Thymus (tissue), 11 donors: ENCODE results near the gene KLHL30. TPM values are rescaled to one million over a fixed set of nuclear protein-coding genes. Genes with fewer than 3 reads are reported as not detected.

Experiments used
- DNase-seq, 9 donors: peaks; one replicate each; pipeline ENCODE4 v3.0.0-alpha.2; 2013; ENCODE audit warnings: low spot score in 9 of 9, low read depth in 6 of 9, missing footprints in 1 of 9
- H3K27ac ChIP-seq, 2 donors: one replicate each; pipeline ENCODE4 v1.5.1; 2013; ENCODE audit warnings: control low read depth in 1 of 2, low read depth in 1 of 2, low read length in 1 of 2, mild to moderate bottlenecking in 1 of 2, moderate library complexity in 1 of 2
- H3K27me3 ChIP-seq, 2 donors: one replicate each; pipeline ENCODE4 v1.5.1; 2013; ENCODE audit warnings: low read length in 1 of 2; ENCODE audit not compliant: control insufficient read depth in 2 of 2, insufficient read depth in 1 of 2
- H3K36me3 ChIP-seq, 2 donors: one replicate each; pipeline ENCODE4 v1.5.1; 2013; ENCODE audit warnings: low read length in 1 of 2, mild to moderate bottlenecking in 1 of 2, moderate library complexity in 1 of 2; ENCODE audit not compliant: control insufficient read depth in 2 of 2, insufficient read depth in 2 of 2
- H3K4me1 ChIP-seq, 2 donors: one replicate each; pipeline ENCODE4 v1.5.1; 2013; ENCODE audit warnings: low read length in 2 of 2; ENCODE audit not compliant: control insufficient read depth in 2 of 2, insufficient read depth in 2 of 2
- H3K4me3 ChIP-seq, 2 donors: one replicate each; pipeline ENCODE4 v1.5.1; 2013; ENCODE audit warnings: low read length in 2 of 2, control low read depth in 1 of 2, mild to moderate bottlenecking in 1 of 2
- H3K9me3 ChIP-seq, 2 donors: one replicate each; pipeline ENCODE4 v1.5.1; 2013; ENCODE audit warnings: low read length in 1 of 2, mild to moderate bottlenecking in 1 of 2; ENCODE audit not compliant: control insufficient read depth in 2 of 2, insufficient read depth in 1 of 2
- WGBS: extraction: QIAGEN DNeasy Blood & Tissue Kit; methylation state at CpG from one replicate; pipeline ENCODE4 v1.1.7; 2013; 5-methylcytosine and 5-hydroxymethylcytosine counted together
- polyA plus RNA-seq: library from polyadenylated mRNA; stranded (reverse); fragments of 200-250 nt; gene quantifications from one replicate; pipeline ENCODE4 v1.2.3, GENCODE V29; 2013
- total RNA-seq: library from RNA; stranded (reverse); fragments of 120-200 nt; gene quantifications from one replicate; pipeline ENCODE4 v1.2.4, GENCODE V29; 2013
- donor health status: healthy.

Gene KLHL30
- total and polyA plus RNA-seq, 2 donors: 0.05 to 0.41 TPM

- peaks cover 44 to 67% of the 10 kb centered on the region in 2 donors for H3K27me3 ChIP-seq
- H3K4me3 ChIP-seq: no peak overlapping the region
- peaks cover 8 to 19% of the 10 kb centered on the region in 2 donors for H3K36me3 ChIP-seq
- WGBS: 4% methylated on average over 95 of the region's 95 CpGs
- no peaks in the 10 kb centered on the region for H3K9me3 ChIP-seq
- H3K4me1 ChIP-seq: peaks cover 8 to 19% of the 10 kb centered on the region in 2 donors
- no peak for DNase-seq
- no peak overlapping the region for H3K27ac ChIP-seq
Measured at GRCh38 chr2:238163481-238164198, 25.2 kb downstream of the KLHL30 start.

GRCh38 chr2:238164906-238165287 lies 26.4 kb downstream of the KLHL30 start:
- no peak overlapping the region for H3K27ac ChIP-seq
- WGBS: 97% methylated on average over 8 of the region's 8 CpGs
- no peak overlapping the region for H3K4me3 ChIP-seq
- peaks cover 0 to 11% of the 10 kb centered on the region in 2 donors for H3K4me1 ChIP-seq
- DNase-seq: no peak
- no peaks in the 10 kb centered on the region for H3K9me3 ChIP-seq
- peaks cover 20 to 31% of the 10 kb centered on the region in 2 donors for H3K36me3 ChIP-seq
- peaks cover 34 to 58% of the 10 kb centered on the region in 2 donors for H3K27me3 ChIP-seq

- peaks cover 0 to 6% of the 10 kb centered on the region in 2 donors for H3K4me1 ChIP-seq
- peaks cover 24 to 37% of the 10 kb centered on the region in 2 donors for H3K36me3 ChIP-seq
- no peak for DNase-seq
- no peaks in the 10 kb centered on the region for H3K9me3 ChIP-seq
- H3K27me3 ChIP-seq: peaks cover 30 to 53% of the 10 kb centered on the region in 2 donors
- H3K4me3 ChIP-seq: no peak overlapping the region
- H3K27ac ChIP-seq: no peak overlapping the region
- 97% methylated on average over 12 of the region's 12 CpGs for WGBS
Measured at GRCh38 chr2:238165288-238165921, 26.9 kb downstream of the KLHL30 start.

- no peak for DNase-seq
Measured at GRCh38 chr2:238166391-238167343, 28.2 kb downstream of the KLHL30 start.

GRCh38 chr2:238167344-238167715 lies 28.9 kb downstream of the KLHL30 start:
- no peak for DNase-seq

More at GRCh38 chr2:238166391-238167343, 28.2 kb downstream of the KLHL30 start:
- H3K4me1 ChIP-seq: peaks cover 0 to 4% of the 10 kb centered on the region in 2 donors
- H3K4me3 ChIP-seq: no peak overlapping the region
- H3K27me3 ChIP-seq: peaks cover 30 to 40% of the 10 kb centered on the region in 2 donors
- 95% methylated on average over 24 of the region's 24 CpGs for WGBS
- H3K9me3 ChIP-seq: no peaks in the 10 kb centered on the region
- H3K27ac ChIP-seq: no peak overlapping the region
- H3K36me3 ChIP-seq: peaks cover 35 to 47% of the 10 kb centered on the region in 2 donors

GRCh38 chr2:238167761-238168160 lies 29.3 kb downstream of the KLHL30 start:
- DNase-seq: no peak
- Histone ChIP-seq H3K4me3 (no peak overlapping the region), H3K27ac (no peak overlapping the region), H3K9me3 (no peaks in the 10 kb centered on the region), H3K36me3 (peaks cover 44 to 58% of the 10 kb centered on the region in 2 donors), H3K4me1 (peaks cover 0 to 4% of the 10 kb centered on the region in 2 donors), H3K27me3 (peaks cover 20 to 29% of the 10 kb centered on the region in 2 donors)
- 93% methylated on average over 8 of the region's 8 CpGs for WGBS

More at GRCh38 chr2:238167344-238167715, 28.9 kb downstream of the KLHL30 start:
- Histone ChIP-seq H3K9me3 (no peaks in the 10 kb centered on the region), H3K27ac (no peak overlapping the region), H3K4me3 (no peak overlapping the region), H3K36me3 (peaks cover 39 to 53% of the 10 kb centered on the region in 2 donors), H3K27me3 (peaks cover 25 to 34% of the 10 kb centered on the region in 2 donors), H3K4me1 (peaks cover 0 to 4% of the 10 kb centered on the region in 2 donors)
- 96% methylated on average over 7 of the region's 7 CpGs for WGBS

- Histone ChIP-seq H3K36me3 (peaks cover 50 to 64% of the 10 kb centered on the region in 2 donors), H3K9me3 (no peaks in the 10 kb centered on the region), H3K27me3 (peaks cover 14 to 23% of the 10 kb centered on the region in 2 donors), H3K27ac (no peak overlapping the region), H3K4me1 (peaks cover 0 to 4% of the 10 kb centered on the region in 2 donors), H3K4me3 (no peak overlapping the region)
- WGBS: 97% methylated on average over 13 of the region's 13 CpGs
- DNase-seq: no peak
Measured at GRCh38 chr2:238168196-238169047, 30.0 kb downstream of the KLHL30 start.

- Histone ChIP-seq H3K27me3 (peaks cover 6 to 17% of the 10 kb centered on the region in 2 donors), H3K9me3 (no peaks in the 10 kb centered on the region), H3K4me1 (peaks cover 0 to 4% of the 10 kb centered on the region in 2 donors), H3K36me3 (peaks cover 58 to 72% of the 10 kb centered on the region in 2 donors), H3K4me3 (no peak overlapping the region), H3K27ac (no peak overlapping the region)
- WGBS: 93% methylated on average over 6 of the region's 6 CpGs
- no peak for DNase-seq
Measured at GRCh38 chr2:238169048-238169707, 30.7 kb downstream of the KLHL30 start.
